ENCODE results near the gene UGT1A9.

DNA sequence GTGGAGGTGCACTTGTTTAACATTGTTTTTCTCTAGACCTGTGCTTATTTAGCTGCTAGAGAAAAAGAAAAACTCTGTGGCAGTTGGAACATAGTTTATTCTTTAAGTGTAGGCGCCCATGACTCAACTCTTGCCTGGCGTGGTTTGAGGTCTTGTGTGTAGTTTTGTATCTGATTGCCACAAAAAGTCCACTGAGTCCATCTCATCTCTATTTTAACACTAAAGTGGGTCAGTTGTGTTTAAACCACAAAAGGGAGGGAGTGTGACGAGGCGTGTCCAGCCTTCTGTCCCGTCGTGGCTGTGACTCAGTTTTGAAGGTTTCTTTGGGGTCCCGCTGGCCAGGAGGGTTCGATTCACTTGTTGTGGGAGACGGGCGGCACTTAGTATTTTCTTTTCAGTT lies 15.3 kb upstream of the UGT1A9 start:
- TF ChIP-seq, protein P1, sequence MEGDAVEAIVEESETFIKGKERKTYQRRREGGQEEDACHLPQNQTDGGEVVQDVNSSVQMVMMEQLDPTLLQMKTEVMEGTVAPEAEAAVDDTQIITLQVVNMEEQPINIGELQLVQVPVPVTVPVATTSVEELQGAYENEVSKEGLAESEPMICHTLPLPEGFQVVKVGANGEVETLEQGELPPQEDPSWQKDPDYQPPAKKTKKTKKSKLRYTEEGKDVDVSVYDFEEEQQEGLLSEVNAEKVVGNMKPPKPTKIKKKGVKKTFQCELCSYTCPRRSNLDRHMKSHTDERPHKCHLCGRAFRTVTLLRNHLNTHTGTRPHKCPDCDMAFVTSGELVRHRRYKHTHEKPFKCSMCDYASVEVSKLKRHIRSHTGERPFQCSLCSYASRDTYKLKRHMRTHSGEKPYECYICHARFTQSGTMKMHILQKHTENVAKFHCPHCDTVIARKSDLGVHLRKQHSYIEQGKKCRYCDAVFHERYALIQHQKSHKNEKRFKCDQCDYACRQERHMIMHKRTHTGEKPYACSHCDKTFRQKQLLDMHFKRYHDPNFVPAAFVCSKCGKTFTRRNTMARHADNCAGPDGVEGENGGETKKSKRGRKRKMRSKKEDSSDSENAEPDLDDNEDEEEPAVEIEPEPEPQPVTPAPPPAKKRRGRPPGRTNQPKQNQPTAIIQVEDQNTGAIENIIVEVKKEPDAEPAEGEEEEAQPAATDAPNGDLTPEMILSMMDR (IDR thresholded peaks at IDR 0.05; ENCODE audit: low read length): no peak
- TF ChIP-seq EZH2 (optimal IDR thresholded peaks at IDR 0.05; ENCODE audit: low read depth, low read length): no peak

Measured in MM.1S (cell line).